Upper lobe of right lung (tissue), 1 donor: ENCODE data around the gene RBM10. TPM values are rescaled to one million over a fixed set of nuclear protein-coding genes. Genes with fewer than 3 reads are reported as not detected.

Experiments used
- ATAC-seq: fragments of 200-7000 bp; cut with Tn5 transposase; one replicate; pipeline ENCODE4 v1.9.1; 2020; ENCODE audit warnings: mild to moderate bottlenecking, moderate library complexity
- DNase-seq: peaks from one replicate; pipeline ENCODE4 v3.0.0-alpha.2; 2020
- H3K27ac ChIP-seq: fragments of 200-600 bp; one replicate; pipeline ENCODE4 v1.8.0; 2022
- H3K27me3 ChIP-seq: fragments of 200-600 bp; one replicate; pipeline ENCODE4 v1.8.0; 2022; ENCODE audit warnings: mild to moderate bottlenecking
- H3K36me3 ChIP-seq: fragments of 200-600 bp; one replicate; pipeline ENCODE4 v1.8.0; 2022
- H3K4me1 ChIP-seq: fragments of 200-600 bp; one replicate; pipeline ENCODE4 v1.8.0; 2022
- H3K4me3 ChIP-seq: fragments of 200-600 bp; one replicate; pipeline ENCODE4 v1.8.0; 2022; ENCODE audit warnings: mild to moderate bottlenecking
- H3K9me3 ChIP-seq: fragments of 200-600 bp; one replicate; pipeline ENCODE4 v1.8.0; 2022
- CTCF ChIP-seq: fragments of 200-600 bp; IDR thresholded peaks from one replicate; pipeline ENCODE4 v1.8.0; 2022; ENCODE audit warnings: antibody characterized with exemption
- intact Hi-C: fragments of 100-400 bp; cut with DNase I; formaldehyde crosslinking; loops from one replicate; pipeline ENCODE4 v1.11.0; 2022
- total RNA-seq: library from RNA; stranded (reverse); fragmentation: NEBNext Ultra II Directional; extraction: Animal tissue kit (Norgen Biotek cat#: 25700); gene quantifications from one replicate; pipeline ENCODE4 v1.2.1, GENCODE V29; 2021
- donor health status: DM: no; HTN: yes; CAD: no; lungs with severe emphysema.

RBM10 gene
- total RNA-seq, 1 donor from 2014 or later = 31.9 TPM

GRCh38 chrX:47227334-47227583, 82.2 kb downstream of the RBM10 start:
- no peaks in the 10 kb centered on the region for H3K9me3 ChIP-seq
- ATAC-seq = no peak
- TF ChIP-seq CTCF = no peak
- intact Hi-C loops = no loop called here
- H3K27ac ChIP-seq = no peak overlapping the region
- H3K36me3 ChIP-seq = peaks cover 52% of the 10 kb centered on the region
- peaks cover 1% of the 10 kb centered on the region for H3K4me1 ChIP-seq
- no peak for DNase-seq
- no peaks in the 10 kb centered on the region for H3K27me3 ChIP-seq
- no peak overlapping the region for H3K4me3 ChIP-seq

DNA sequence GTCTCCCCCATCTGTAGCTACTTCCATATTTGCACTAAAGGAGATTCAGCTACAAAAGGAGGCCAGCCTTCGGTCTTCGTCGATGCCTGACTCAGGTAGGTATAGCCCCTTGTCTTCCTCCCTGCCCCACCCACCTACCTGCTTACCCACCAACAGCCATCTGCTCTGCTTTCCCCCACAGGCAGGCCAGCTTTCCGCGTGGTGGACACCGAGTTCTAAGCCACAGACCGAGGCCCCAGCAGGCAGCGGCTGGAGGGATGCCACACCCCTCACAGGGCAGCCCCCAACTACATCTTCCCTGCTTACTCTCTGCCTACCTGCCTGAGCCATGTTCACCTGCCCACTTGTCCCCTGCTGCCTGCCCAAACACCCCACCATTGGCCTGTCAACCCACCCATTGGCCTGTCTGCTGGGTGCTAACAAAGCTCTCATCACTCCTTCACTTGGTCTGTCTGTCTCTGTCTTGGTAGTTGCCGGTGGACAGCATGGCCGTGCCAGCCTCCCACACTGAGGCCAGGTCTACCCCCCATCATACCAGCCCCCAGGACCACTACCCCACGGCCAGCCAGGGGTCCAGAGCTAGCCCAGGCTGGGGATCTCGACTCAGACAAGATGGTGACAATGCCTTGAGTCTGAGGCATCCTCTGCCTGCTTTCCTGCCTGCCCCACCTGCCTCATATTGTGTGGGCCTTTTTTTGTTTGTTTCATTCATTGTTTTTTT, 83.7 kb downstream of the RBM10 start:
- H3K9me3 ChIP-seq = no peaks in the 10 kb centered on the region
- H3K27me3 ChIP-seq = no peaks in the 10 kb centered on the region
- ATAC-seq (no peak), DNase-seq (no peak)
- peaks cover 5% of the 10 kb centered on the region for H3K4me1 ChIP-seq
- intact Hi-C loops = no loop called here
- H3K36me3 ChIP-seq = peaks cover 49% of the 10 kb centered on the region
- no peak overlapping the region for H3K4me3 ChIP-seq
- no peak for TF ChIP-seq CTCF
- no peak overlapping the region for H3K27ac ChIP-seq

GRCh38 chrX:47229427-47229826, 84.4 kb downstream of the RBM10 start:
- Histone ChIP-seq H3K9me3 (no peaks in the 10 kb centered on the region), H3K27ac (no peak overlapping the region), H3K27me3 (no peaks in the 10 kb centered on the region), H3K4me1 (peaks cover 5% of the 10 kb centered on the region), H3K4me3 (no peak overlapping the region), H3K36me3 (peaks cover 42% of the 10 kb centered on the region)
- DNase-seq (no peak), ATAC-seq (no peak)
- intact Hi-C loops = no loop called here
- TF ChIP-seq CTCF = no peak

DNA sequence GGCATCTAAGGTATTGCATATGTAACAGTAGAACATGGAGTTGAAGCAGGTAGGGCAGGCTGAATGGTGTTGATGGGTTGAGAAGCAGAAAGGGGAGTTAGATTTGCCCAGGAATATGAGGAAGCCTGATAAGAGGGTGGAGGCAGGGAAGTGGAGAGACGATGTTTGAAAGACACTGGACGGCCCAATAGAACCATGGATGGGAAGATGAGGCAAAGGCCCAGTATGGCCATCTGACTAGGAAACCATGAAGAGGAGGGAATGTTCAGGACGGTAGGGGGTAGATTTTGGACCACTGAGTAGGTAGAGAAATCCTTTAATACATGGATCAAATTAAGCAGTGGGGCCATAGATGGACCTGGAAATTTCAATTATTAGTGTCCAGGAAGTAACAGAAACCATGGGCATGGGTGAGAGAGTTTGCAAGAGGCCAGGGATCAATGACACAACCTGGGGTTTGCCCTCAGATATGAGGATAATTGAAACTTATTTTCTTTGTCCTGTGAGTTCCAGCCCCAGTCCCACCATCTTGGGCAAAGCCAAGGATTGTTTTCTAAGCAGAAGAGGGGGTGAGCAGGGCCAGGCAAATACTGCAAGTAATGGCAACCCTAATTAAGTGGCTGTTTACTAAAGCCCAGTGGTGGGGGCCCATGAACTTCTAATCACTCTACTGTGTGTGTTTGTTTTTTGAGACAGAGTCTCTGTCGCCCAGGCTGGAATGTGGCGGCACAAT, 85.3 kb downstream of the RBM10 start:
- H3K27me3 ChIP-seq = no peaks in the 10 kb centered on the region
- peaks cover 5% of the 10 kb centered on the region for H3K4me1 ChIP-seq
- no peak overlapping the region for H3K27ac ChIP-seq
- no peak overlapping the region for H3K4me3 ChIP-seq
- peaks cover 33% of the 10 kb centered on the region for H3K36me3 ChIP-seq
- ATAC-seq (no peak), DNase-seq (no peak)
- intact Hi-C loops = no loop called here
- no peaks in the 10 kb centered on the region for H3K9me3 ChIP-seq
- no peak for TF ChIP-seq CTCF

GRCh38 chrX:47231167-47231566, 86.1 kb downstream of the RBM10 start:
- intact Hi-C loops = no loop called here
- Histone ChIP-seq H3K36me3 (peaks cover 26% of the 10 kb centered on the region), H3K4me1 (peaks cover 5% of the 10 kb centered on the region), H3K9me3 (no peaks in the 10 kb centered on the region), H3K4me3 (no peak overlapping the region), H3K27ac (no peak overlapping the region), H3K27me3 (no peaks in the 10 kb centered on the region)
- ATAC-seq (no peak), DNase-seq (no peak)
- no peak for TF ChIP-seq CTCF
